ENCODE data around the gene KLRK1. TPM values are rescaled to one million over a fixed set of nuclear protein-coding genes. Genes with fewer than 3 reads are reported as not detected.

Gene KLRK1
- total and polyA plus RNA-seq, 4 donors: 0.98 to 4.0 (median 1.4) TPM

GRCh38 chr12:10405294-10405693 lies 15.5 kb upstream of the KLRK1 start:
- no peak overlapping the region for H3K4me3 ChIP-seq (ENCODE audit: low read depth in 1 of 3, low read length in 3 of 3)
- DNase-seq (ENCODE audit: low spot score): no peak
- no peak for TF ChIP-seq MAX (IDR thresholded peaks at IDR 0.05)
- no peak for TF ChIP-seq CTCF (IDR thresholded peaks at IDR 0.05; ENCODE audit: low read depth, low read length, missing input control)
- TF ChIP-seq ATF3 (IDR thresholded peaks at IDR 0.05): no peak
- TF ChIP-seq FOXA2 (IDR thresholded peaks at IDR 0.05): no peak
- no peak for TF ChIP-seq FOXA1 (IDR thresholded peaks at IDR 0.05)
- TF ChIP-seq EGR1 (IDR thresholded peaks at IDR 0.05; ENCODE audit: low read depth in 2 of 2): no peak
- TF ChIP-seq HNF4A (conservative IDR thresholded peaks at IDR 0.05): no peak
- TF ChIP-seq TAF1 (conservative IDR thresholded peaks at IDR 0.05): no peak
- TF ChIP-seq HNF4G (IDR thresholded peaks at IDR 0.05): no peak
- no peak for TF ChIP-seq YY1 (IDR thresholded peaks at IDR 0.05)
- peaks cover 0 to 2% (median 0%) of the 10 kb centered on the region in 4 donors for H3K27me3 ChIP-seq (ENCODE audit: control insufficient read depth in 4 of 4, insufficient read depth in 4 of 4, low read length in 3 of 4)
- peaks cover 0 to 2% (median 0%) of the 10 kb centered on the region in 4 donors for H3K9me3 ChIP-seq (ENCODE audit: control insufficient read depth in 4 of 4, low read length in 3 of 4)
- H3K36me3 ChIP-seq (ENCODE audit: control insufficient read depth in 4 of 4, insufficient read depth in 3 of 4, low read depth in 1 of 4, low read length in 3 of 4): no peaks in the 10 kb centered on the region
- WGBS: 94% methylated on average over 5 of the region's 5 CpGs
- H3K9ac ChIP-seq (ENCODE audit: low read depth in 1 of 2, low read length in 2 of 2): no peak overlapping the region
- no peaks in the 10 kb centered on the region for H3K4me1 ChIP-seq (ENCODE audit: control insufficient read depth in 4 of 4, insufficient read depth in 4 of 4, low read length in 3 of 4)
- no peak overlapping the region for H3K27ac ChIP-seq (ENCODE audit: low read depth in 1 of 2, low read length in 2 of 2)

GRCh38 chr12:10404798-10405197 lies 15.0 kb upstream of the KLRK1 start:
- DNase-seq (ENCODE audit: low spot score): no peak

GRCh38 chr12:10400829-10401228 lies 11.0 kb upstream of the KLRK1 start:
- H3K36me3 ChIP-seq (ENCODE audit: control insufficient read depth in 4 of 4, insufficient read depth in 3 of 4, low read depth in 1 of 4, low read length in 3 of 4): no peaks in the 10 kb centered on the region
- peaks cover 0 to 6% (median 0%) of the 10 kb centered on the region in 4 donors for H3K27me3 ChIP-seq (ENCODE audit: control insufficient read depth in 4 of 4, insufficient read depth in 4 of 4, low read length in 3 of 4)
- no peak for DNase-seq (ENCODE audit: low spot score)
- H3K9ac ChIP-seq (ENCODE audit: low read depth in 1 of 2, low read length in 2 of 2): no peak overlapping the region
- no peaks in the 10 kb centered on the region for H3K4me1 ChIP-seq (ENCODE audit: control insufficient read depth in 4 of 4, insufficient read depth in 4 of 4, low read length in 3 of 4)
- H3K27ac ChIP-seq (ENCODE audit: low read depth in 1 of 2, low read length in 2 of 2): no peak overlapping the region
- no peak overlapping the region for H3K4me3 ChIP-seq (ENCODE audit: low read depth in 1 of 3, low read length in 3 of 3)
- peaks cover 0 to 2% (median 0%) of the 10 kb centered on the region in 4 donors for H3K9me3 ChIP-seq (ENCODE audit: control insufficient read depth in 4 of 4, low read length in 3 of 4)
- TF ChIP-seq RAD21 (IDR thresholded peaks at IDR 0.05) (no peak), FOXA2 (IDR thresholded peaks at IDR 0.05) (no peak), SP1 (IDR thresholded peaks at IDR 0.05) (no peak), CTCF (IDR thresholded peaks at IDR 0.05; ENCODE audit: low read depth, low read length, missing input control) (no peak), ATF3 (IDR thresholded peaks at IDR 0.05) (no peak), GABPA (IDR thresholded peaks at IDR 0.05 in 1 of 2, conservative IDR thresholded peaks at IDR 0.05 in 1 of 2) (no peak), REST (IDR thresholded peaks at IDR 0.05) (no peak), FOXA1 (IDR thresholded peaks at IDR 0.05) (no peak), ZBTB33 (IDR thresholded peaks at IDR 0.05) (no peak), EGR1 (IDR thresholded peaks at IDR 0.05; ENCODE audit: low read depth in 2 of 2) (no peak), HNF4A (conservative IDR thresholded peaks at IDR 0.05) (no peak), TAF1 (conservative IDR thresholded peaks at IDR 0.05) (no peak)

More at GRCh38 chr12:10404798-10405197, 15.0 kb upstream of the KLRK1 start:
- H3K27me3 ChIP-seq (ENCODE audit: control insufficient read depth in 4 of 4, insufficient read depth in 4 of 4, low read length in 3 of 4): peaks cover 0 to 2% (median 0%) of the 10 kb centered on the region in 4 donors
- no peak overlapping the region for H3K27ac ChIP-seq (ENCODE audit: low read depth in 1 of 2, low read length in 2 of 2)
- H3K9ac ChIP-seq (ENCODE audit: low read depth in 1 of 2, low read length in 2 of 2): no peak overlapping the region
- peaks cover 0 to 2% (median 0%) of the 10 kb centered on the region in 4 donors for H3K9me3 ChIP-seq (ENCODE audit: control insufficient read depth in 4 of 4, low read length in 3 of 4)
- no peak overlapping the region for H3K4me3 ChIP-seq (ENCODE audit: low read depth in 1 of 3, low read length in 3 of 3)
- no peaks in the 10 kb centered on the region for H3K36me3 ChIP-seq (ENCODE audit: control insufficient read depth in 4 of 4, insufficient read depth in 3 of 4, low read depth in 1 of 4, low read length in 3 of 4)
- H3K4me1 ChIP-seq (ENCODE audit: control insufficient read depth in 4 of 4, insufficient read depth in 4 of 4, low read length in 3 of 4): no peaks in the 10 kb centered on the region
- TF ChIP-seq NR2F2 (IDR thresholded peaks at IDR 0.05): no peak
